CMK (cell line): ENCODE data around the gene MAGEA2.
"Not testable (repeated sequence)": the region's sequence is repeated elsewhere in the genome, so short reads cannot be mapped to it uniquely, and the experiment has no call there.

Experiments
- DNase-seq: peaks from one replicate; pipeline ENCODE4 v3.0.0-alpha.2; 2010; ENCODE audit warnings: low read depth

Gene MAGEA2, protein sequence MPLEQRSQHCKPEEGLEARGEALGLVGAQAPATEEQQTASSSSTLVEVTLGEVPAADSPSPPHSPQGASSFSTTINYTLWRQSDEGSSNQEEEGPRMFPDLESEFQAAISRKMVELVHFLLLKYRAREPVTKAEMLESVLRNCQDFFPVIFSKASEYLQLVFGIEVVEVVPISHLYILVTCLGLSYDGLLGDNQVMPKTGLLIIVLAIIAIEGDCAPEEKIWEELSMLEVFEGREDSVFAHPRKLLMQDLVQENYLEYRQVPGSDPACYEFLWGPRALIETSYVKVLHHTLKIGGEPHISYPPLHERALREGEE

DNA sequence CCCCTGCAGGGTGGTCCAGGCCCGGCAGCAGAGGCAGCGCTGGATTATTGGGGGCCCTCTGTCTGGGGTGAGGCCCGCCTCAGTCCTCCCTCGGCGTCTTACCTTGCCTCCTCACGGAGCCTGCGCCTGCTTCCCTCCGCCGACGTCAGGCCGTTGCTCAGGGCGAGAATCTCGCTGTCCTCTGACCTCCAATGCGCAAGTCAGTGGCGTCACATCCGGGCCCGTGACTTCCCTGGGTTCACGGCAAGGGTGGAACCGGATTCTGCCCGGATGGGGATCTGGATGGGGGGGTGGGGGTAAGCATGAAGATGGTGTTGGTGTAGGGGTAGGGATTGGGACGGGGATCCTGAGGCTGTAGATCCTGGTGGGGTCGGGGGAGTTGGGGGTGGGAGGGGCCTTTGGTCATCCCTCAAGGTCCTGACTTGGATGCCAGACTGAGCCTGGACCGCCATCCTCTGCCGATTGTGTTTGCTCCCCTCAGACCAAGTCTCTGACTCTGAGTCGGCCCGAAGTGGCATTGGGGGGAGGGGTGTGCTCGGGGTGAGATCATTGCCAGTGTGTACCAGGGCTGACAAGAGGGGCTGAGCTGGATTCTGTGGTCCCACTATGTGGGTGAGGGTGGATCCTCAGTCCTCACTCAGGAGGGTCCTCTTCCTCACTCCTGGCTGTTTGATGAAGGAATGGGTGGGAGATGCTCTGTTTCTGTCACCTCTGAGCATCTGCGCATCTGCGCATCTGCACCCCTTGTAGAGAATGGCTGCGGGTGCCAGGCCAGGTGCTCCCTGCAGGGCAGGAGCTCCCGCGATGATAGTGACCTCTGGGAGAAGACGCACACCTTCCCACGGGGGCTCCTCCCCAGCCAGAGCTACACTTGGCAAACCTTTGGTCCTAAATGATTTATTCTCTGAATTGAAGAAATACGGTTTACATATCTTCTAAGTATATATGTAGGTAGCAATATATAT lies at the start of gene MAGEA2:
MAGEA2 (minus strand) TSS at position 157 of the 965 bp plus-strand sequence. CDS start 2,479 bp downstream, outside the sequence.
- not testable (repeated sequence) for DNase-seq

DNA sequence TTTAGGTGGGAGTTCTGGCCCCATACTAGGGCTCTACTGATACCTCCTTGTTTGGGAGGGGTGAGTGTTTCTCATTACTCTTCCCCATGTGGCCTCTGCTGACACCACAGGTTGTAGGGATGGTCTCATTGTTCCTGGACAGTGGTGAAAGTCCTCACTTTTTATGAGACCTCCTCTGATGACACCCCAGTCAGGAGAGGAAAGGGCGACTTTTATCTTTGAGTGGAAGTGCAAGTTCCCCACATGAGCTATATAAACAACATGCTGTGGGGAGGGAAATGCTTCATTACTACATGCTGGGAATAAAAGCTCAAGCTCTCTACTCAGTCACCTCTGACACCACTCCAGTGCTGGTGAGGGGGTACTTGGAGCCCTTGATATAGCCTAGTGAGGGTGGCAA lies 45.3 kb upstream of the MAGEA2 start:
- DNase-seq = no peak

DNA sequence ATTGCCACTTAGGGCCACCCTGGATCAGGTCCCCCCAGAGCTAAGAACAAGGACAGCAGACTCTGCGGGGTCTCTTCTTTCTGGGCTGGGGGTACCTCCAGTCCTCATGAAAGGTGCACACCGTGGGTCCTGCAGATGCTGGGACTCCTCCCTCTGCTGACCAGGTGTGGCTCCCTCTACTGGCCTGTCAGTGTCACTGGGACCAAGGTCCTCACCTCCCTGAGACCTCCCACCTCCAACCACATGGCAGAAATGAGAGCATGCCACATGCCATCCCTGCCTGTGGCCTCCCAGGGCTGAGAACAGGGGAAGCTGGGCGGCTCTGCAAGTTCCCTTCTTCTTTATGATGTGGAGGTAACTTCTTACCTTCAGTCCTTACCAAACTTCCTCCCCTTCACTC lies 33.4 kb upstream of the MAGEA2 start:
- DNase-seq = not testable (repeated sequence)

DNA sequence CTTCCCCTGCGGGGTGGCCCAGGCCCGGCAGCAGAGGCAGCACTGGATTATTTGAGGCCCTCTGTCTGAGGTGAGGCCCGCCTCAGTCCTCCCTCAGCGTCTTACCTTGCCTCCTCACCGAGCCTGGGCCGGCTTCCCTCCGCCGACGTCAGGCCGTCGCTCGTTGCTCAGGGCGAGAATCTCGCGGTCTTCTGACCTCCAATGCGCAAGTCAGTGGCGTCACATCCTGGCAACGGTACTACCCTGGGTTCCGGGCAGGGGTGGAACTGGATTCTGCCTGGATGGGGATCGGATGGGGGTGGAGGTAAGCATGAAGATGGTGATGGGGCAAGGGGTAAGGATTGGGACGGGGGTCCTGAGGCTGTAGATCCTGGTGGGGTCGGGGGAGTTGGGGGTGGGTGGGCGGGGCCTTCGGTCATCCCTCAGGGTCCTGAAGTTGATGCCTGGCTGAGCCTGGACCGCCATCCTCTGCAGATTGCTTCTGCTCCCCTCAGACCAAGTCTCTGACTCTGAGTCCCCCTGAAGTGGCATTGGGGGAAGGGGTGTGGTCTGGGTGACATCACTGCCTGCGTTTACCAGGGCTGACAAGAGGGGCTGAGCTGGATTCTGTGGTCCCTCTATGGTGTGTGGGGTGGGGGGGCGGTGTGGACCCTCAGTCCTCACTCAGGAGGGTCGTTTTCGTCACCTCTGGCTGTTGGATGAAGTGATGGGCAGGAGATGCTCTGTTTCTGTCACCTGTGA lies 16.1 kb upstream of the MAGEA2 start, which contains the start of gene MAGEA6:
MAGEA6 (minus strand) TSS at position 141 of the 741 bp plus-strand sequence. CDS start 2,039 bp downstream, outside the sequence.
- DNase-seq = not testable (repeated sequence)

DNA sequence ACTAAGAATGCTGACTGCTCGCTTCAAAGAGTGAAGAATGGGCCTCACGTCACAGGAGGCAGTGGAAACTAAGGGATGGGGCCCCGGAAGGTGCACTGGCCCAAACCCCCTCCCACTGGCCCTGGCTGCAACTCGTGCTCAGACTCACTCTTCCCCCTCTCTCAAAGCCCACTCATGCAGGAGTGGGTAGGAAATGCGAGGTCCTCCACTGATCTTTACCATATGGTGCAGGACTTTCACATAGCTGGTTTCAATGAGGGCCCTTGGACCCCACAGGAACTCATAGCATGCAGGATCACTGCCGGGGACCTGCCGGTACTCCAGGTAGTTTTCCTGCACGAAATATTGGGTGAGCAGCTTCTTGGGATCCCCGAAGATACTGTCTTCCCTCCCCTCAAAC lies 12.9 kb upstream of the MAGEA2 start:
- not testable (repeated sequence) for DNase-seq

DNA sequence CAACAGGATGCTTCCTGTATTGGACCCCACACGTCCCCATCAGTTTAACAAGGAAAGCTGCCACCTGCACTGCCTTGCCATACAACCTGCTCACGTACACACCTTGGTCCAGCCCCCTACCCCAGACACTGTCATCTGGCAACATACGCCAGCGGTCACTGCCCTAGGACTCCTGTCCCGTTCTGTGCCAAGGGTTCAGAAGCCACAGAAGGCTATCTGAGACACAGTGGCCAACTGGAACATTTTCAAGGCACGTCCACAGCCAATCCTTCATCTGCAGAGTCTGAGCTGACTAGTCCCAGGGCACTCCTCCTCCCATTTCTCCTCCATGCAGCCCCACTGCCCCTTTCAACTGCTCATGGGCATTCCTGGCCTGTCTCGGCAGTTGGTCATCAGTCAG lies 7.9 kb upstream of the MAGEA2 start:
- not testable (repeated sequence) for DNase-seq

DNA sequence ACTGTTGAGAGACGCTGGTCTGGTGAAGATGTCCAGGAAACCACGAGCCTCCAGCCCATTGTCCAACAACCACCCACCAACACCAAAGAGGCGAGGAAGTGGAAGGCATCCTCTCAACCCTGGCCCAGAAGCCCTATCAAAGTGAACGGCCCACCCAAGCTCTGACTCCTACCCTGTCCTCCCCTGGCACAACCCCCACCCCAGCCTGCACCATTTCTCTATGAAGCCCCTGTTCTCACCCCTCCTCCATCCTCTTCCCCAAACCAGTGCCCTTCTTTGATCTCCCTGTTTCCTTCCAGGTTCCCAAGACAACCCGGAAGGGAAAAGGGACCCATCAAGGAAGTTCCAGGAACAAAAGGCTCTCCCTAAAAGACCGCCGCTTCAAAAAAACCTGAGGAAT lies 5.9 kb upstream of the MAGEA2 start:
- DNase-seq = not testable (repeated sequence)

DNA sequence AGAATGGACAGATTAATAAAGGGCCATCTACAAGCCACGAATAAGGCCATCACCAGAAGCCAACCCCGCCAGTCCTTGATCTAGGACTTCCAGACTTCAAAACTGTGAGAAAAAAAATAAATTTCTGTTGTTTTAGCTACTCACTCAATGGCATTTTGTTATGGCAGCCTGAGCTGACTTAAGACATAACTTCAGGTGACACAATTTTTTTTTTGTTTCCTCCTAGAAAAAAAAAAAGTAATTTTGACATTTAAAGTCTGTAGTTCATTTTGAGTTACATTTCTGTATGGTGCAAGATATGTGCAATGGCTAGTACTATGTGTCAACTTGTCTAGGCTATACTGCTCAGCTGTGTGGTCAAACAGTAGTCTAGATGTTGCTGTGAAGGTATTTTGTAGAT lies 5.3 kb upstream of the MAGEA2 start, which contains the start of gene CSAG3:
CSAG3 (plus strand) TSS at position 301 of the 400 bp plus-strand sequence.
- not testable (repeated sequence) for DNase-seq

DNA sequence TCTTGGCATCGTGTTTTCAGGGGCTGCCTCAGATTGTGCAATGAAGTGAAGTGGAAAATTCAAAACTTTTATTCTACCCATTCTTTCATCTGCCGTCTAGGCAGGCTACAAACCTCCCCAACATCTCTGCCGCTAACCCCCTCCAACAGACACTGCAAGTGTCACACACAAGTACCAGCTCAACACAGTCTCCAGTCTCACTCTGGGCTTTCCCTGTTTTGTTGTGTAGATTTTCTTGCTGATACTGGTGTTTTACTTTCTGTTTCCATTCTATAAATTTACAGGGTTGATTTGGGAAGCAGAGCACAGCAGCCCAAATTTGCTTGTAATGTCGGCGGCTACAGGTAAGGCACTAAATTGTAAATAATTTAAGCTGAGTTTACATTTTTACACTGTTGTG lies 1.2 kb upstream of the MAGEA2 start:
- not testable (repeated sequence) for DNase-seq

DNA sequence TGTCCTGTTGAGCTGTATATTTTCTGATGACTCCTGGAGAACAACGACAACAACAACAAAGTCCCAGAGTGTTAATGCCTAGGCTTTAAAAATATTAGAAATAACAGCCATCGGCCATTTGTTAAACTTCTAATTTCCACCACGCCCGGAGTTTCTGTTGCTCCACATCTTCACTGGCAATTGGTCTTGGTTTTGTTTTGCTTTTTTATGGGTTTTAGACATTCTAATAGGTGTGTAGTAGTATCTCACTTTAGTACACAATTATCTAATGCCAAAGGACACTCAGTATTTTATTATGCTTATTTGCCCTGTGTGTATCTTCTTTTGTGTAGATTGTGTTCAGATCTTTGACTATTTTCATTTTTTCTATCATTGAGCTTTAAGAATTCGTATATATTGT lies 15.1 kb downstream of the MAGEA2 start:
- DNase-seq = no peak

DNA sequence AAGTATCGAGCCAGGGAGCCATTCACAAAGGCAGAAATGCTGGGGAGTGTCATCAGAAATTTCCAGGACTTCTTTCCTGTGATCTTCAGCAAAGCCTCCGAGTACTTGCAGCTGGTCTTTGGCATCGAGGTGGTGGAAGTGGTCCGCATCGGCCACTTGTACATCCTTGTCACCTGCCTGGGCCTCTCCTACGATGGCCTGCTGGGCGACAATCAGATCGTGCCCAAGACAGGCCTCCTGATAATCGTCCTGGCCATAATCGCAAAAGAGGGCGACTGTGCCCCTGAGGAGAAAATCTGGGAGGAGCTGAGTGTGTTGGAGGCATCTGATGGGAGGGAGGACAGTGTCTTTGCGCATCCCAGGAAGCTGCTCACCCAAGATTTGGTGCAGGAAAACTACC lies 17.1 kb downstream of the MAGEA2 start:
- not testable (repeated sequence) for DNase-seq

DNA sequence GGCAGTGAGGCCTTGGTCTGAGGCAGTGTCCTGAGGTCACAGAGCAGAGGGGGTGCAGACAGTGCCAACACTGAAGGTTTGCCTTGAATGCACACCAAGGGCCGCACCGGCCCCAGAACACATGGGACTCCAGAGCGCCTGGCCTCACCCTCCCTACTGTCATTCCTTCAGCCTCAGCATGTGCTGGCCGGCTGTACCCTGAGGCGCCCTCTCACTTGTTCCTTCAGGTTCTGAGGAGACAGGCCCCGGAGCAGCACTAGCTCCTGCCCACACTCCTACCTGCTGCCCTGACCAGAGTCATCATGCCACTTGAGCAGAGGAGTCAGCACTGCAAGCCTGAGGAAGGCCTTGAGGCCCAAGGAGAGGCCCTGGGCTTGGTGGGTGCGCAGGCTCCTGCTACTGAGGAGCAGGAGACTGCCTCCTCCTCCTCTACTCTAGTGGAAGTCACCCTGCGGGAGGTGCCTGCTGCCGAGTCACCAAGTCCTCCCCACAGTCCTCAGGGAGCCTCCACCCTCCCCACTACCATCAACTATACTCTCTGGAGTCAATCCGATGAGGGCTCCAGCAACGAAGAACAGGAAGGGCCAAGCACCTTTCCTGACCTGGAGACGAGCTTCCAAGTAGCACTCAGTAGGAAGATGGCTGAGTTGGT lies 17.7 kb downstream of the MAGEA2 start:
- no peak for DNase-seq

DNA sequence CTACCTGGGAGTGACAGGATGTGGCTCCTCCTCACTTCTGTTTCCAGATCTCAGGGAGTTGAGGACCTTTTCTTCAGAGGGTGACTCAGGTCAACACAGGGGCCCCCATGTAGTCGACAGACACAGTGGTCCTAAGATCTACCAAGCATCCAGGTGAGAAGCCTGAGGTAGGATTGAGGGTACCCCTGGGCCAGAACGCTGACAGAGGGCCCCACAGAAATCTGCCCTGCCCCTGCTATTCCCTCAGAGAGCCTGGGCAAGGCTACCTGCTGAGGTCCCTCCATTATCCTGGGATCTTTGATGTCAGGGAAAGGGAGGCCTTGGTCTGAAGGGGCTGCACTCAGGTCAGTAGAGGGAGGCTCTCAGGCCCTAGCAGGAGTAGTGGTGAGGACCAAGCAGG lies 18.5 kb downstream of the MAGEA2 start:
- no peak for DNase-seq

DNA sequence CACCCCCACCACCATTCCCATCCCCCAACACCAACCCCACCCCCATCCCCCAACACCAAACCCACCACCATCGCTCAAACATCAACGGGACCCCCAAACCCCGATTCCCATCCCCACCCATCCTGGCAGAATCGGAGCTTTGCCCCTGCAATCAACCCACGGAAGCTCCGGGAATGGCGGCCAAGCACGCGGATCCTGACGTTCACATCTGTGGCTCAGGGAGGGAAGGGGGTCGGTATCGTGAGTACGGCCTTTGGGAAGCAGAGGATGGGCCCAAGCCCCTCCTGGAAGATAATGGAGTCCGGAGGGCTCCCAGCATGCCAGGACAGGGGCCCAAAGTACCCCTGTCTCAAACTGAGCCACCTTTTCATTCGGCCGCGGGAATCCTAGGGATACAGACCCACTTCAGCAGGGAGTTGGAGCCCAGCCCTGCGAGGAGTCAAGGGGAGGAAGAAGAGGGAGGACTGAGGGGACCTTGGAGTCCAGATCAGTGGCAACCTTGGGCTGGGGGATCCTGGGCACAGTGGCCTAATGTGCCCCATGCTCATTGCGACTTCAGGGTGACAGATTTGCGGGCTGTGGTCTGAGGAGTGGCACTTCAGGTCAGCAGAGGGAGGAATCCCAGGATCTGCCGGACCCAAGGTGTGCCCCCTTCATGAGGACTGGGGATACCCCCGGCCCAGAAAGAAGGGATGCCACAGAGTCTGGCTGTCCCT lies 19.3 kb downstream of the MAGEA2 start:
- DNase-seq = not testable (repeated sequence)

DNA sequence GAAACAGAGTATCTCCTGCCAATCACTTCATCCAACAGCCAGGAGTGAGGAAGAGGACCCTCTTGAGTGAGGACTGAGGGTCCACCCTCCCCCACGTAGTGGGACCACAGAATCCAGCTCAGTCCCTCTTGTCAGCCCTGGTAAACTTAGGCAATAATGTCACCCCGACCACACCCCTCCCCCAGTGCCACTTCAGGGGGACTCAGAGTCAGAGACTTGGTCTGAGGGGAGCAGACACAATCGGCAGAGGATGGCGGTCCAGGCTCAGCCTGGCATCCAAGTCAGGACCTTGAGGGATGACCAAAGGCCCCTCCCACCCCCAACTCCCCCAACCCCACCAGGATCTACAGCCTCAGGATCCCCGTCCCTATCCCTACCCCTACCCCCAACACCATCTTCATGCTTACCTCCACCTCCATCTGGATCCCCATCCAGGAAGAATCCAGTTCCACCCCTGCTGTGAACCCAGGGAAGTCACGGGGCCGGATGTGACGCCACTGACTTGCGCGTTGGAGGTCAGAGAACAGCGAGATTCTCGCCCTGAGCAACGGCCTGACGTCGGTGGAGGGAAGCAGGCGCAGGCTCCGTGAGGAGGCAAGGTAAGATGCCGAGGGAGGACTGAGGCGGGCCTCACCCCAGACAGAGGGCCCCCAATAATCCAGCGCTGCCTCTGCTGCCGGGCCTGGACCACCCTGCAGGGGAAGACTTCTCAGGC lies 20.2 kb downstream of the MAGEA2 start, which contains the start of the genes CSAG1 and MAGEA12:
CSAG1 (minus strand) TSS at position 461 of the 715 bp plus-strand sequence. CDS start 1,261 bp downstream, outside the sequence.
MAGEA12 (plus strand) TSS at position 497 of the 715 bp plus-strand sequence. CDS start 2,405 bp downstream, outside the sequence.
- DNase-seq = no peak

DNA sequence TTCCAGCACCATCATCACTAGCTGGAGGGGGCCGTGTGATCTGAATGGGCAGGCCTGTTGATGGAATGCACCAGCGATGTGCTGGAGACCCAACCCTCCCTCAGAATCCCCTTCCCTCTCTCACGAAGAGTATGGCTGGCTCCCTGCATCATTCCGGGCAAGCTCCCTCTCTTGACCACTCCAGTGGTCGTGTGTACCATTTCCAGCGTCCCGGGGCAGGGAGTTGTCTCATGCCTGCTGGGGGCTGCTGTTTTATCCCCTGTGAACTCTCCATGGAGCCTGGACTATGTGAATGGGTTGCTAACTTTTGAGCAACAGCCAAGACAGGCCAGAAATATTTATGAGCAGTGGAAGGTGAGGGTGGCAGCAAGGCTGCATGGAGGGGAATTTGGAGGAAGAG lies 28.2 kb downstream of the MAGEA2 start:
- DNase-seq = no peak

DNA sequence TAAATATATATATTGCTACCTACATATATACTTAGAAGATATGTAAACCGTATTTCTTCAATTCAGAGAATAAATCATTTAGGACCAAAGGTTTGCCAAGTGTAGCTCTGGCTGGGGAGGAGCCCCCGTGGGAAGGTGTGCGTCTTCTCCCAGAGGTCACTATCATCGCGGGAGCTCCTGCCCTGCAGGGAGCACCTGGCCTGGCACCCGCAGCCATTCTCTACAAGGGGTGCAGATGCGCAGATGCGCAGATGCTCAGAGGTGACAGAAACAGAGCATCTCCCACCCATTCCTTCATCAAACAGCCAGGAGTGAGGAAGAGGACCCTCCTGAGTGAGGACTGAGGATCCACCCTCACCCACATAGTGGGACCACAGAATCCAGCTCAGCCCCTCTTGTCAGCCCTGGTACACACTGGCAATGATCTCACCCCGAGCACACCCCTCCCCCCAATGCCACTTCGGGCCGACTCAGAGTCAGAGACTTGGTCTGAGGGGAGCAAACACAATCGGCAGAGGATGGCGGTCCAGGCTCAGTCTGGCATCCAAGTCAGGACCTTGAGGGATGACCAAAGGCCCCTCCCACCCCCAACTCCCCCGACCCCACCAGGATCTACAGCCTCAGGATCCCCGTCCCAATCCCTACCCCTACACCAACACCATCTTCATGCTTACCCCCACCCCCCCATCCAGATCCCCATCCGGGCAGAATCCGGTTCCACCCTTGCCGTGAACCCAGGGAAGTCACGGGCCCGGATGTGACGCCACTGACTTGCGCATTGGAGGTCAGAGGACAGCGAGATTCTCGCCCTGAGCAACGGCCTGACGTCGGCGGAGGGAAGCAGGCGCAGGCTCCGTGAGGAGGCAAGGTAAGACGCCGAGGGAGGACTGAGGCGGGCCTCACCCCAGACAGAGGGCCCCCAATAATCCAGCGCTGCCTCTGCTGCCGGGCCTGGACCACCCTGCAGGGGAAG lies 39.5 kb downstream of the MAGEA2 start, which contains the start of gene MAGEA2B:
MAGEA2B (plus strand) TSS at position 814 of the 973 bp plus-strand sequence. CDS start 2,479 bp downstream, outside the sequence.
- not testable (repeated sequence) for DNase-seq

DNA sequence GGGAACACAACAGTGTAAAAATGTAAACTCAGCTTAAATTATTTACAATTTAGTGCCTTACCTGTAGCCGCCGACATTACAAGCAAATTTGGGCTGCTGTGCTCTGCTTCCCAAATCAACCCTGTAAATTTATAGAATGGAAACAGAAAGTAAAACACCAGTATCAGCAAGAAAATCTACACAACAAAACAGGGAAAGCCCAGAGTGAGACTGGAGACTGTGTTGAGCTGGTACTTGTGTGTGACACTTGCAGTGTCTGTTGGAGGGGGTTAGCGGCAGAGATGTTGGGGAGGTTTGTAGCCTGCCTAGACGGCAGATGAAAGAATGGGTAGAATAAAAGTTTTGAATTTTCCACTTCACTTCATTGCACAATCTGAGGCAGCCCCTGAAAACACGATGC lies 40.4 kb downstream of the MAGEA2 start:
- not testable (repeated sequence) for DNase-seq
